Adipocyte (in vitro differentiated cells): ENCODE data around the gene HOXA11.

Experiments used
- DNase-seq: peaks from one replicate; pipeline ENCODE4 v3.0.0-alpha.2; 2015; ENCODE audit warnings: low read depth
- H3K27me3 ChIP-seq: replicated peaks from 2 replicates; pipeline ENCODE4 v1.7.0; 2013; ENCODE audit warnings: mild to moderate bottlenecking, low read length, moderate library complexity; ENCODE audit not compliant: control insufficient read depth, insufficient read depth
- H3K36me3 ChIP-seq: 2 replicates; pipeline ENCODE4 v1.7.0; 2013; ENCODE audit warnings: low read length, mild to moderate bottlenecking, moderate library complexity; ENCODE audit not compliant: control insufficient read depth, insufficient read depth, severe bottlenecking
- H3K4me1 ChIP-seq: 2 replicates; pipeline ENCODE4 v1.7.0; 2013; ENCODE audit warnings: mild to moderate bottlenecking, low read length, moderate library complexity; ENCODE audit not compliant: control insufficient read depth, insufficient read depth
- H3K4me3 ChIP-seq: 2 replicates; pipeline ENCODE4 v1.7.0; 2013; ENCODE audit warnings: mild to moderate bottlenecking, low read length, moderate library complexity
- H3K9ac ChIP-seq: 2 replicates; pipeline ENCODE4 v1.7.0; 2013; ENCODE audit warnings: mild to moderate bottlenecking, low read length, moderate library complexity
- H3K9me3 ChIP-seq: 2 replicates; pipeline ENCODE4 v1.7.0; 2013; ENCODE audit warnings: mild to moderate bottlenecking, low read length, moderate library complexity; ENCODE audit not compliant: control insufficient read depth

HOXA11 gene

GRCh38 chr7:27175626-27176523, 9.2 kb downstream of the HOXA11 start:
- peak overlapping the region; percentile 93 for H3K9ac ChIP-seq
- H3K4me1 ChIP-seq, result peaks cover 61% of the 10 kb centered on the region
- no peaks in the 10 kb centered on the region for H3K27me3 ChIP-seq
- no peaks in the 10 kb centered on the region for H3K36me3 ChIP-seq
- no peaks in the 10 kb centered on the region for H3K9me3 ChIP-seq
- H3K4me3 ChIP-seq, result peak overlapping the region; percentile 80
- DNase-seq, result no peak

- peak overlapping the region; percentile 93 for H3K9ac ChIP-seq
- H3K9me3 ChIP-seq, result no peaks in the 10 kb centered on the region
- H3K4me1 ChIP-seq, result peaks cover 54% of the 10 kb centered on the region
- H3K4me3 ChIP-seq, result peak overlapping the region; percentile 94
- H3K36me3 ChIP-seq, result no peaks in the 10 kb centered on the region
- DNase-seq, result no peak
- no peaks in the 10 kb centered on the region for H3K27me3 ChIP-seq
Measured at GRCh38 chr7:27174874-27175625, 10.0 kb downstream of the HOXA11 start.

- Histone ChIP-seq H3K9me3 (no peaks in the 10 kb centered on the region), H3K36me3 (no peaks in the 10 kb centered on the region), H3K4me3 (peak within 1 kb of the TSS; percentile 94), H3K27me3 (no peaks in the 10 kb centered on the region), H3K9ac (peak within 1 kb of the TSS; percentile 93), H3K4me1 (peaks cover 50% of the 10 kb centered on the region)
- DNase-seq, result no peak
Measured at GRCh38 chr7:27173956-27174873, 10.8 kb downstream of the HOXA11 start, which contains the start of gene HOXA10. Gene HOXA10, minus strand, starts transcription at chr7:27174320. Its CDS starts 14 bp downstream, at chr7:27174306.

- H3K27me3 ChIP-seq, result no peaks in the 10 kb centered on the region
- H3K9me3 ChIP-seq, result no peaks in the 10 kb centered on the region
- H3K4me1 ChIP-seq, result peaks cover 50% of the 10 kb centered on the region
- no peaks in the 10 kb centered on the region for H3K36me3 ChIP-seq
- peak overlapping the region; percentile 94 for H3K4me3 ChIP-seq
- H3K9ac ChIP-seq, result peak overlapping the region; percentile 93
- DNase-seq, result no peak
Measured at GRCh38 chr7:27173511-27173955, 11.5 kb downstream of the HOXA11 start.

- no peak for DNase-seq
- Histone ChIP-seq H3K9ac (peak overlapping the region; percentile 93), H3K4me3 (peak overlapping the region; percentile 94), H3K4me1 (peaks cover 51% of the 10 kb centered on the region), H3K36me3 (no peaks in the 10 kb centered on the region), H3K27me3 (no peaks in the 10 kb centered on the region), H3K9me3 (no peaks in the 10 kb centered on the region)
Measured at GRCh38 chr7:27172823-27173510, 12.1 kb downstream of the HOXA11 start.

- Histone ChIP-seq H3K27me3 (no peaks in the 10 kb centered on the region), H3K4me3 (peak overlapping the region; percentile 94), H3K36me3 (no peaks in the 10 kb centered on the region), H3K9ac (peak overlapping the region; percentile 93), H3K9me3 (no peaks in the 10 kb centered on the region), H3K4me1 (peaks cover 51% of the 10 kb centered on the region)
- no peak for DNase-seq
Measured at GRCh38 chr7:27172315-27172774, 12.7 kb downstream of the HOXA11 start.

GRCh38 chr7:27171637-27172314, 13.3 kb downstream of the HOXA11 start:
- no peak for DNase-seq
- Histone ChIP-seq H3K36me3 (no peaks in the 10 kb centered on the region), H3K9me3 (no peaks in the 10 kb centered on the region), H3K9ac (peak overlapping the region; percentile 93), H3K4me1 (peaks cover 49% of the 10 kb centered on the region), H3K27me3 (no peaks in the 10 kb centered on the region), H3K4me3 (peak overlapping the region; percentile 94)

GRCh38 chr7:27171325-27171636, 13.8 kb downstream of the HOXA11 start:
- no peak for DNase-seq
- no peaks in the 10 kb centered on the region for H3K27me3 ChIP-seq

GRCh38 chr7:27170426-27171324, 14.4 kb downstream of the HOXA11 start:
- peak overlapping the region; percentile 94 for H3K4me3 ChIP-seq
- H3K36me3 ChIP-seq, result no peaks in the 10 kb centered on the region
- DNase-seq, result no peak
- peak overlapping the region; percentile 93 for H3K9ac ChIP-seq
- H3K27me3 ChIP-seq, result no peaks in the 10 kb centered on the region
- no peaks in the 10 kb centered on the region for H3K9me3 ChIP-seq
- H3K4me1 ChIP-seq, result peaks cover 49% of the 10 kb centered on the region

More at GRCh38 chr7:27171325-27171636, 13.8 kb downstream of the HOXA11 start:
- H3K9me3 ChIP-seq, result no peaks in the 10 kb centered on the region
- peaks cover 49% of the 10 kb centered on the region for H3K4me1 ChIP-seq
- H3K9ac ChIP-seq, result peak overlapping the region; percentile 93
- no peaks in the 10 kb centered on the region for H3K36me3 ChIP-seq
- peak overlapping the region; percentile 94 for H3K4me3 ChIP-seq
